GM10266 (cell line): Measurements from ENCODE around the gene SEC22A.

Source experiments
- DNase-seq: peaks from one replicate; pipeline ENCODE4 v3.0.0; 2012; ENCODE audit errors: extremely low spot score
- TF ChIP-seq, protein P1 (sequence below): IDR thresholded peaks from 2 replicates; pipeline ENCODE4 v1.5.1; 2012; ENCODE audit warnings: mild to moderate bottlenecking, low read depth; ENCODE audit not compliant: control insufficient read depth, insufficient read depth; ENCODE audit errors: missing control alignments

Gene SEC22A

DNA sequence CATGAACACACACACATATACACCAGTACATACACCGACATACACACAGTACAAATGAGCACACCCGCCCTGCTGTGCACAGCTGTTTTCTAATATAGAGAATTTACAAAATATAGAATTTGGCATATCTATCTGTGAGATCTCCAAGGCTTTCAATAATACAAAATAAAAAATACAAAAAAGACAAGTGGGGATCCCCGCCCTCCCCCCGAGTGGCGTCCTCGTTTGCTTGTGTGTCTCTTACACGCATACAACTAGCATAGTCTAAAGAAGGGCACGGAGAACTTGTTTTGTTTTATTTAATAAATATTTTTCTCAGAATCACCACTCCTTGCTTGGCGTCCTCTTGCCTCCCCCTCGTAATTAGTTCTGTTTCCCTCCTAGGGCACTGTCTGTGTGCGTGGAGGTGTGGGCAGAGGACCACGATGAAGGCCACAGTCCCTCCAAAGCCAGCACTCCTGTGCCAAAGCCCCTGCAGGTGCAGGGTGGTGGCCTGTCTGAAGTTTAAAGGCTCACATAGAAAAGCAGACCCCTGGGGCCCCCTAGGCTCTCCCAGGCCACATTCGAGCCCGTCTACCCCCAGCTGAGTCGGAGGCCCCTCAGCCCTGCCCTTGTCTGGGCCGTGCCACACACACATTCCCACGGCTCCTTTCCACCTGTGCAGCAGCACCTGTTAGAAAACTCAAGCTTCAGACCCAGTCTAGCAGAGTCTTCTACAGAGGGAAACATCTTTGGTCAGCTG, 82.1 kb downstream of the SEC22A start:
- TF ChIP-seq, protein P1, sequence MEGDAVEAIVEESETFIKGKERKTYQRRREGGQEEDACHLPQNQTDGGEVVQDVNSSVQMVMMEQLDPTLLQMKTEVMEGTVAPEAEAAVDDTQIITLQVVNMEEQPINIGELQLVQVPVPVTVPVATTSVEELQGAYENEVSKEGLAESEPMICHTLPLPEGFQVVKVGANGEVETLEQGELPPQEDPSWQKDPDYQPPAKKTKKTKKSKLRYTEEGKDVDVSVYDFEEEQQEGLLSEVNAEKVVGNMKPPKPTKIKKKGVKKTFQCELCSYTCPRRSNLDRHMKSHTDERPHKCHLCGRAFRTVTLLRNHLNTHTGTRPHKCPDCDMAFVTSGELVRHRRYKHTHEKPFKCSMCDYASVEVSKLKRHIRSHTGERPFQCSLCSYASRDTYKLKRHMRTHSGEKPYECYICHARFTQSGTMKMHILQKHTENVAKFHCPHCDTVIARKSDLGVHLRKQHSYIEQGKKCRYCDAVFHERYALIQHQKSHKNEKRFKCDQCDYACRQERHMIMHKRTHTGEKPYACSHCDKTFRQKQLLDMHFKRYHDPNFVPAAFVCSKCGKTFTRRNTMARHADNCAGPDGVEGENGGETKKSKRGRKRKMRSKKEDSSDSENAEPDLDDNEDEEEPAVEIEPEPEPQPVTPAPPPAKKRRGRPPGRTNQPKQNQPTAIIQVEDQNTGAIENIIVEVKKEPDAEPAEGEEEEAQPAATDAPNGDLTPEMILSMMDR: no peak
- no peak for DNase-seq

DNA sequence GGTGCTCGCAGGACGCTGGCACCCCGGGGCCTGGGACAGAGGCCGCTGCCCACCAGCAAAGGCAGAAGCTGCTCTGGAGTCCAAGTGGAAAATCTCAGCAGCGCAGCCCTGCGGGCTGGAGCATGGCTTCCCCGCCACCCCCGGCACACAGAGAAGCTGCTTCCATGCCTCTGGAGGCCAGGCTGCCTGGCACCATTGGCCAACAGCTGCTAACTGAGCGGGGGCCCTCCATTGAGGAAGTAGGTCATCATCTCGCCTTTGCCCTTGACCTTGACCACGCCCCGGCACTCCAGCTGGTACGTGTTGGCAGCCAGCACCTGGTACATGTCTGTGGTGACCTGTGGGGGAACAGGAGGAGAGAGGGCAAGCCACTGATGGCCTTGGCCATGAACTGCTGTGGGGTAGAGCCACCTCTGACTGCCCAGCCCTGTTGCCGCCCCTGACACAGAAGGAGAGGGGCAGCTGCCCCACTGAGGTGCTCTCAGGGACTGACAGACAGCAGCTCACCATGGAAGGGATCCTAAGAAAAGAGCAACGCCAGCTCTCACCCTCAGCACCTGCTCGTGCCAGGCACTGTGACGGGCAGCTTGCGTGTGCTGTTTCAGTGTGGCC, 82.8 kb downstream of the SEC22A start:
- TF ChIP-seq, protein P1: no peak

DNA sequence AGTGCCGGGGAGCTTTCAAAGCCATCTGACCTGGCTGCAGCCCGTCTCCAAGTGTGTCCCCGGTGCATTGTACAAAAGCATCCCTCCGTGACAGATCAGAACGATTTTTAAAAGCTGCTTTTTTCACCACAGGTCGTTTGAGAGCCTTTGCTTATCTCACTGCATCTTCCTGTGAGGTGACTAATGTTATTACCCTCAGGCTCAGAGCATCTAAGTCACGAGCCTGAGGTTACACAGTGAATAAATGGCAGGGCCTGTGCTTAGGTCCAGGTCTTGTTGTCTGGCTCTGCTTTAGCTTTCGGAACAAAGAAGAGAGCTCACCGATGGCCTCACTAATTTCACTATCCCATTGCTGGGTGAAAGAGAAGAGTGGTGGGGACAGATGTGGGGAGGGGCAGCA, 83.3 kb downstream of the SEC22A start:
- TF ChIP-seq, protein P1: no peak
- no peak for DNase-seq

More for the DNA sequence above, 82.8 kb downstream of the SEC22A start:
- no peak for DNase-seq

DNA sequence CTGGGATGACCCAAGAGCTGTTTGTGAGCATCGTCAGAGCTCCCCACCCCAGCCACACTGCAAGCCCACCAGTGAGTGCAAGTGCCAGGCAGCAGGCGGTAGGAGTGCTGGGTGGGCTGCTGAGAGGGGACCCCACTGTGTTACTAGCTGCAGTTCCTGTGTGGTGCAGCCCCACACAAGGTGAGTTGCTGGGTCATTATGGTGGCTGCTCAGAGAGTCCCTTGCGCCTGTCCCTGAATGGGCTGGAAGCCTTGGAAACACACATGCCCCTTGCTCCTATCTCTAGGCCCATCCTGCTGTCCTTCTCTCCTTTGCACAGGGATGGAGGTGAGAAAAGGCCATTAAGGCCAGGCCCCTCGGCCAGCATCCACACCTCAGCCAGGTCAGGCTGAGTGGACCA, 83.7 kb downstream of the SEC22A start:
- TF ChIP-seq, protein P1: no peak
- no peak for DNase-seq

DNA sequence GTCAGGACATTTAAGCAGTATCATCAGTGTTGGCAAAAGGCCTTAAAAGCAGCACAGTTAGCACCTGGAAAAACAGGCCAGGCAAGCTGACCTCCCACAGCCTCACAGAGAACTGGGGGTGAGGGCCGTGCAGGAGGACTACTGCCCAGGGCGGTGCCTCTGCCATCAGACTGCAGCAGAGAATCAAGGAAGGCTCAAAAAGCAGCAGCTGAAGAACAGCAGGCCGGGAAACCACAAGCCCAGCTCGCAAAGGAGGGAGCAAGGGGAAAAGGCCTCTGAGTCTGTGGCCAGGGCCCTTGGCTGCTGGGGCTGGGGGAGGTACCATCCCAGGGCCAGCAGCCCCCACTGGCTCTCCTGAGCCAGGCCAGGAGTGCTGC, 84.2 kb downstream of the SEC22A start:
- no peak for DNase-seq
- TF ChIP-seq, protein P1: no peak

DNA sequence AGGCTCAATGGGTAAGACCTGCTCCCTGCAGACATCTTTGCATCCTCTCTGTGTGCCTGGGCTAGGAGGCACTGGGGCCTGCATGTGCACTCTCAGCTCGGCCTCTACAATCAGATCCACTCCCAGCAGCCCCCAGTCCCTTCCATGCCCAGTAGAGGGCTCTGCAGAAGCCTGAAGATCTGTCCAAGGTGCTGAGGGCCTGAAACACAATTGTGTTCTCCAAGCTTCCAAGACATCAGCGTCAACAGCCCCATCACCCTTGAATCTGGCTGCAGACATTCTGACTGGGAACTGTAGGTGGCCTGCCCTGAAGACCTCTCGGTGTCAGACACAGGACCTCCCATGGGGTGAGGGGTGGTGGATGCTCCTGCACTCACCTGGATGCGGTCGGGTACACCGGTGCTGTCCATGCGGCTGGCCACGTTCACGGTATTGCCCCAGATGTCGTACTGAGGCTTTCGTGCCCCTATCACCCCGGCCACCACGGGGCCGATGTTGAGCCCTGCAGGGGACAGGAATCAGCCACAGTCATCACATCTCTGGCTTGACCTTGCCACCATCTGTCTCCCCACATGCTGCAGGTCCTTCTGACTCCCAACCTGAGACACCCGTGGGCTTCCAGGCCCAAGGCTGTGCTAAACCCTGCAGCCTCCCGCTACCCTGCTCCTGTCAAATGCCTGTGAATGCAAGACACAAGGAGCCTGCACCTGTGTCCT, 84.7 kb downstream of the SEC22A start:
- TF ChIP-seq, protein P1: peak; percentile 77
- DNase-seq: peak; percentile 75
